Measurements from ENCODE around the gene NSD2.
A peak's percentile ranks its signal among the peaks of the same experiment; 100 is the strongest.
"Not testable (repeated sequence)": the region's sequence is repeated elsewhere in the genome, so short reads cannot be mapped to it uniquely, and the experiment has no call there.

Gene NSD2

DNA sequence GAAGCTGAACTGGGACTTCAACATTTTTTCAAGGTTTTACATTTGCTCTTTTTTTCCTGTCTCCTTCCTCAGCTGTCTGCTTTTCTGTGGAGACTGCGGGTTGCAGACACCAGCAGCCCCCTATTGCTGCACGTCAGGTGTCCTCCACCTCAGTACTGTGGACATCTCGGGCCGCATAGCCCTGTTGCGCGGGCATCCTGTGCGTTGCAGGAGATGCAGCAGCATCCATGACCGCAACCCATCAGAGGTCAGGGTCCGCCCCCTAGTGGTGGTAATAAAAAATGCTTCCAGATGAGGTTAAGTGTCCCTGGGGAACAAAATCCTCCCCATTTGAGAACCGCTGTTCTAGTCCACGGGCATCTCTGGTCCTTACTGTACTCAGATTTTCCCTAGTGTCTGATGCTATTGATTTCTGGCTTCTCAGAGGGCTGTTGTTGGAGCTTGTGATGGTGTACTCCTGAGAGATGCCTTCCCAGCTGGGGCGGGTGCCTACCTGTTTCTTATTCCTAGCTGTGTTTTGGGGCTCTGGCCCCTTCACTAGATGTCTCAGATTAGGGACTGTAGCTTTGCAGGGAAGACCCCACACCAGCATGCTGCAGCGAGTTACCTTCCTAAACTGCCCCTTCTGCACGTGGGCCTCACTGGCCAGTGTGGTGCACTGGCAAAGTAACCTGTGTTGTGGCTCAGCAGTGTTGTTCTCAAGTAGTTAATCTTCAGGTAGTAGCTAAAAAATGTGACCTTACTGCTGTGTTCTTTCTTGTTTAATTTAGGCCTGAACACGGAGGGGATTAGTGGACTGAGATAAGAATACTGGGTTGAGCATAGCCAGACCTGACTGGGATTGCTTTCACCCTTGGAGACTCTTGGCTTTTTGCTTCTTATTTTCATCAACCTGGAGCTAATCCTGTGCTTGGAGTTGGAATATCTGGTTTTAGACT, 28.2 kb downstream of the NSD2 start:
- peak; percentile 96 for DNase-seq (ENCODE audit: low spot score)

DNA sequence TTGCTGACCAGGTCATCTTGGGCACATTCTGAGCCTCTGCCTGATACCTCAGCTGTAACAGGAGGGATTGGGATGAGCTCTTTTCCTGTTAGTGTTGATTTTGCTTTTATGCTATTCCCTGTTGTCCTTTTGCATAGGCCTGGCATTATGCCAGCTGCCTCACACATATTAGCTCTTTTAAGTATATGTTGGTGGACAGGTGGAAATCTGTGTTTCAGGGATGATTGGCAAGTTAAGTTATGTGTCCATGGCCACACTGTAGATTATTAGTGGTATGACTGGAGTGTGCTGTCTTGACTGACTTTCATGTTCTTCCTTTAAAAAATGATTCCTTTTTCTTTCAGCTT, 28.9 kb downstream of the NSD2 start:
- DNase-seq (ENCODE audit: low spot score), result no peak

GRCh38 chr4:1900624-1901023, 29.4 kb downstream of the NSD2 start:
- no peak for DNase-seq (ENCODE audit: low spot score)

DNA sequence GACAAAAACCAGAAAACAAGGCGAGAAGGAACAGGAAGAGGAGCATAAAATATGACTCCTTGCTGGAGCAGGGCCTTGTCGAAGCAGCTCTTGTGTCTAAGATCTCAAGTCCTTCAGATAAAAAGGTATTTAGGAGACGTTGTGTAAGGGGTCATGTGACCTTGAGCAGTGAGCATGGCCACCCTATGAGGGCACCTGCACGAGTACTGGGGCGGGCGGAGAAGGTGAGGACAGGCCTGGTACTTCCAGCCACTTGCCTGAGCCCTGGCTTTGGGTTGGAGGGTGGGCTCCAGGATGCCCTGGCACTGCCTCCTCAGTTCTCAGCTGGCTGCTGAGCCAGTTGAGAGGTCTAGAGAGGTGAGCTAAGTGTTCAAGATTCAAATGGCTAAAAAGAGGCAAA, 29.9 kb downstream of the NSD2 start:
- no peak for DNase-seq (ENCODE audit: low spot score)

GRCh38 chr4:1902243-1902642, 31.1 kb downstream of the NSD2 start:
- no peak for DNase-seq (ENCODE audit: low spot score)

- DNase-seq (ENCODE audit: low spot score), result no peak
These were observed 31.8 kb downstream of the NSD2 start for GRCh38 chr4:1903035-1903434.

DNA sequence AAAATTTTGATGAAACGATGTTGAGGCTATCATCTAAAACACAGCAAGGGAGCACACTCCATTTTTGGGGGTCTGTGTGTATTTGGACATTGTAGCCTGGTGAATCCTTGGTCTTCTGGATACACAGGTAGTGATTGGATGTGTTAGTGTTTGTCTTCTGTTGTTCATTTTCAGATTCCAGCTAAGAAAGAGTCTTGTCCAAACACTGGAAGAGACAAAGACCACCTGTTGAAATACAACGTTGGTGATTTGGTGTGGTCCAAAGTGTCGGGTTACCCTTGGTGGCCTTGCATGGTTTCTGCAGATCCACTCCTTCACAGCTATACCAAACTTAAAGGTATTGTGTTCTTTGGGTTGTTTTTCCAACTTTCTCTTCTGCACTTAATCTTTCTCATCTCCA, 32.8 kb downstream of the NSD2 start:
- DNase-seq (ENCODE audit: low spot score), result no peak

- no peak for DNase-seq (ENCODE audit: low spot score)
These were observed 36.8 kb downstream of the NSD2 start for GRCh38 chr4:1907848-1908525.

DNA sequence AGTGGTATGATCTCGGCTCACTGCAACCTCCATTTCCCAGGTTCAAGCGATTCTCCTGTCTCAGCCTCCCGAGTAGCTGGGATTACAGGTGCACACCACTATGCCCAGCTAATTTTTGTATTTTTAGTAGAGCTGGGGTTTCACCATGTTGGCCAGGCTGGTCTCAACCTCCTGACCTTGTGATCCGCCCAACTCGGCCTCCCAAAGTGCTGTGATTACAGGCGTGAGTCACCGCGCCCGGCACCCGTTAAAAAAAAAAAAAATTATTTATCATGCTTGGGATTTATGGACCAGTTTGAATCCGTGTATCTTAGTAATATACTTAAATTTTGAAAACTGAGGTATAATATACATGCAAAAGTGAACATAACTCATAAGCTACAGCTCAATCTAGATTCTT, 38.5 kb downstream of the NSD2 start:
- not testable (repeated sequence) for DNase-seq (ENCODE audit: low spot score)

DNA sequence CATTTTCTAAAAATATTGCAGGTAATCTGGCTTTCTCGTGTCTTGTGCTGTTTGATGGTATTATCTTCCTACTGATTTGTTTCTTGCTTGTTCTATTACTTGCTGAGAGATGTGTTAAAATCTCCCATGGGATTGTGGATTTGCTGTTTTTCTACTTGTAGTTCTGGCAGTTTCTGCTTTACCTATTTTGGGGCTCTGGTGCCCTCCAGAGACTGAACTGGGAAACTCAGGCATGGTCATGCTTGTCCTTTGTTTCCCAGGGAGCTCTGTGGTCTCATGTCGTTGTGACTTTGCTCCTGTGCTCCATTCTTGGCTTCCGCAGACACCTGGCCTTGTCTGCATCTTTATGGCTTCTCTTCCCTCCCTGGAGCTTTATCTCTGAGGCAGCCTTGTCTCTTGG, 39.5 kb downstream of the NSD2 start:
- peak; percentile 74 for DNase-seq (ENCODE audit: low spot score)

DNA sequence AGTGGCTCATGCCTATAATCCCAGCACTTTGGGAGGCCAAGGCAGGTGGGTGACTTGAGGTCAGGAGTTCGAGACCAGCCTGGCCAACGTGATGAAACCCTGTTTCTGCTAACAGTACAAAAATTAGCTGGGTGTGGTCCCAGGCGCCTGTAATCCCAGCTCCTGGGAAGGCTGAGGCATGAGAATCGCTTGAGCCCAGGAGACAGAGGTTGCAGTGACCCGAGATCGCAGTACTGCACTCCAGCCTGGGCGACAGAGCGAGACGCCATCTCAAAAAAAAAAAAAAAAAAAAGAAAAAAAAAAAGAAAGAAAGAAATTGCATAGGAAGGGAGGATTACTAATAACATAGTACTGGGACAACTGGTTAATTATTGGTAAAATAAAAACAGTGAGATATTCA, 40.1 kb downstream of the NSD2 start:
- DNase-seq (ENCODE audit: low spot score), result not testable (repeated sequence)

GRCh38 chr4:1922821-1923220, 51.6 kb downstream of the NSD2 start:
- DNase-seq (ENCODE audit: low spot score), result no peak

DNA sequence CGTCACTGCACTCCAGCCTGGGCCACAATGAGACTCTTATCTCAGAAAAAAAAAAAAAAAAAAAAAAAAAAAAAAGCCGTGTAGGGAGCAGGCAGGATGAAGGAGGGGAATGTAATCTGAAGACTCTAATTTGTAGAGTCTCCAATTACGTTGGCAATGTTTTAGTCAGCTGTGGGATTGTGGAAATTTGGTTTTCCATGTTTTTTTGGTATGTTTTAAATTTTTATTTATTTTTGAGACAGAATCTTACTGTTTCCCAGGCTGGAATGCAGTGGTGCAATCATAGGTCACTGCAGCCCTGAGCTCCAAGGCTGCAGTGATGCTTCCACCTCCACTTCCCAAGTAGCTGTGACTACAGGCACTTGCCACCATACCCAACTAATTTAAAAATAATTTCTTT, 56.5 kb downstream of the NSD2 start:
- no peak for DNase-seq (ENCODE audit: low spot score)

- no peak for DNase-seq (ENCODE audit: low spot score)
These were observed 57.4 kb downstream of the NSD2 start for GRCh38 chr4:1928356-1929239.

DNA sequence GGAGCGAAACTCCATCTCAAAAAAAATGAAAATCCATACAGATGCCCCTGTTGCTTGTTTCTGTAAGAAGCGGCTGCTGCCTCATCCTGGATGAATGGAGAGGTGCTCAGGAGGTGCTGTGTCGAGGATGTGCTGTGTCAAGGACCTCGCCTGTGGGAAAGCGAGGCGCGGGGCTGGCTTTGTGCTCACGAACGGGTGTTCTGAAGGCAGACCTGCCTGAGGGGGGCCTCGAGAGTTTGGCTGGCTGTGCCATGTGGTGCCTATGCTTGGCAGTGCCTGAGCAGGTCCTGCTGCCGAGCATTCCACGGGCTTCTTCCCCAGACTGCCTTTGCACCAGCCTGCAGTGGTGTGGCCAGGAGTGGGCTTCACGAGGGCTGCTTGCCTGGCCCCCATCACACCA, 61.5 kb downstream of the NSD2 start:
- no peak for DNase-seq (ENCODE audit: low spot score)

- no peak for DNase-seq (ENCODE audit: low spot score)
These were observed 62.5 kb downstream of the NSD2 start for GRCh38 chr4:1933700-1934099.

GRCh38 chr4:1937550-1937949, 66.4 kb downstream of the NSD2 start:
- DNase-seq (ENCODE audit: low spot score), result no peak

GRCh38 chr4:1938027-1938426, 66.8 kb downstream of the NSD2 start:
- no peak for DNase-seq (ENCODE audit: low spot score)

DNA sequence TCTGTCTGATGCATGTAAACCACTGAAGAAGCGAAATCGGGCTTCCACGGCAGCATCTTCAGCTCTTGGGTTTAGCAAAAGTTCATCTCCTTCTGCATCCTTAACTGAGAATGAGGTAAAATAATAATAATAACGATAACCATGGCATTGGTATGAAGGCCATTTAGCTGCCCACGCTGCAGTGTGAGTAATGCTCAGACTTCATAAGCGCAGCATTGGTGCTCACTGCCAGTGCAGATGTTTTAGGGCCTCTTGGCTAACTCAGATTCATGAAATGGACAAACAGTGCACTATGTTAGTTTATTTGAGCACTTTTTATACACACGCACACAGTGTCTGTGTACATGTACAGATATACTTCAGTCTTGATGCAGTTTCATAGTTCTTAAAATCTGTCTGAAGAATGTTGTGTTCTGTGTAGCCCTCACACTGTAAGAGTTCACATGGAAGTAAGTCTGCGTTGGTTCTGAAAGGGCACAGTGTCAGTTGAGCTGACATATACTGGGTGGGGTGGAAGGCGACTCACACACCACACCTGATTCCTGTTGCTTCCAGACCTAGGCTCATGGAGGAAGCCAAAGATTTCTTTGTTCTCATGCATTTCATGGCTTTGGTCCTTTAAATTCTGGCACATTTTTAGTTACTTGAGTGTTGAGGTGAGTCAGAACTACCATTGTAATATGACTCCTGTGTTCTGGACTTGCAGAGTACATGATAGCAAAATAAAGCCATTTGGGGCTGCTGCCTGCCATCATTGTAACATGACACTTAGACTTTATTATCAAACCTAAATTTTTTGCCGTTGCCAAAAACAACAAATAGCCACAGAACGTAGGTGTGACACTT, 68.7 kb downstream of the NSD2 start:
- peak; percentile 48 for DNase-seq (ENCODE audit: low spot score)

GRCh38 chr4:1940566-1940965, 69.4 kb downstream of the NSD2 start:
- no peak for DNase-seq (ENCODE audit: low spot score)

DNA sequence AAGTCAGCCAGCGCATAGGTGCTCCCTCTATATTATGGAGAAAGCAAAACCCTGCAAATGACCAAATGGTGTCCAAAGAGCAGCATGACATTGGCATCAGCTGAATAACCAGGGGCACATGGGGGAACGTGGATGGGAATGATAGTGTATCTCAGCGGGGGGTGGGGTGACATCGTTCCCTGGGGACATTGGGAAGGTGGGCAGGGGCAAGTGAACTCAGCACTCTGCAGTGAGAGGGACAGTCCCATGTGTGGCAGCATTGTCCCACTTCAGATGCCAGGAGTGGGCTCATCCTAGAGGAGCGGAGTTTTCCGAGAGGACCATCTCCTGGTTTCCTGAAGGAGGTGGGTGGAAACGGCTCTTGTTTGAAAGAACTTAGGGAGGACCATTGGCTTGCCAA, 72.7 kb downstream of the NSD2 start:
- no peak for DNase-seq (ENCODE audit: low spot score)

Data from iPS-NIHi11 (cell line).